GM12878 (cell line): Measurements from ENCODE around the gene TRIM68. TPM values are rescaled to one million over a fixed set of nuclear protein-coding genes. Genes with fewer than 3 reads are reported as not detected.

Experiments
- HDAC6 ChIP-seq: fragments of 200-600 bp; sonication (generic); IDR thresholded peaks from one replicate; pipeline ENCODE4 v1.8.0; 2017; ENCODE audit warnings: antibody characterized with exemption; ENCODE audit not compliant: unreplicated experiment
- SUZ12 ChIP-seq: fragments of 200-600 bp; sonication (generic); IDR thresholded peaks from one replicate; pipeline ENCODE4 v1.6.1; 2018; ENCODE audit warnings: antibody characterized with exemption, mild to moderate bottlenecking; ENCODE audit not compliant: unreplicated experiment
- ZBED1 ChIP-seq: IDR thresholded peaks from 2 replicates; pipeline ENCODE4 v1.6.1; 2016; ENCODE audit warnings: borderline replicate concordance
- ZBTB40 ChIP-seq: fragments of 450-650 bp; IDR thresholded peaks from 2 replicates; pipeline ENCODE4 v1.6.1; 2016; ENCODE audit warnings: mild to moderate bottlenecking, moderate library complexity, borderline replicate concordance
- polyA plus RNA-seq, 11 experiments: library from polyadenylated mRNA; depleted of rRNA in 4 of 11; unstranded in 6 of 11; stranded (reverse) in 5 of 11; fragments of >200 nt; fragmentation: Nextera tagmentation in 4 of 11; fragmentation: Illumina TruSeq in 1 of 11; extraction: Ambion mirVana in 4 of 11; extraction: Trizol in 1 of 11; gene quantifications; 1 replicate in 1 of 11; 2 replicates in 10 of 11; pipeline versions ENCODE4 v1.2.1 to v1.2.3, GENCODE V29; 2011 to 2016; ENCODE audit warnings: inconsistent platforms in 2 of 11, missing spikeins in 2 of 11, low read depth in 1 of 11
- total RNA-seq, 4 experiments: library from RNA; depleted of rRNA in 3 of 4; stranded (reverse); fragments of >200 nt in 3 of 4; fragmentation: Illumina TruSeq in 1 of 4; extraction: Trizol in 1 of 4; gene quantifications; 2 replicates each; pipeline versions ENCODE4 v1.2.1 to v1.2.3, GENCODE V29; 2013 to 2021
- TF ChIP-seq, protein P1 (sequence below): fragments of 450-650 bp; IDR thresholded peaks from 2 replicates; pipeline ENCODE4 v1.6.1; 2017; ENCODE audit warnings: mild to moderate bottlenecking
- TF ChIP-seq, protein P2 (sequence below): IDR thresholded peaks from 2 replicates; pipeline ENCODE4 v1.6.1; 2011; ENCODE audit warnings: low read depth, mild to moderate bottlenecking, low read length, moderate library complexity, borderline replicate concordance; ENCODE audit errors: extremely low read depth

TRIM68 gene
- total and polyA plus RNA-seq, 10 of the 15 experiments (the other 5 are each of a cell fraction or from before 2014, with no cell fraction given) = 3.3 to 13.7 (median 8.3) TPM

DNA sequence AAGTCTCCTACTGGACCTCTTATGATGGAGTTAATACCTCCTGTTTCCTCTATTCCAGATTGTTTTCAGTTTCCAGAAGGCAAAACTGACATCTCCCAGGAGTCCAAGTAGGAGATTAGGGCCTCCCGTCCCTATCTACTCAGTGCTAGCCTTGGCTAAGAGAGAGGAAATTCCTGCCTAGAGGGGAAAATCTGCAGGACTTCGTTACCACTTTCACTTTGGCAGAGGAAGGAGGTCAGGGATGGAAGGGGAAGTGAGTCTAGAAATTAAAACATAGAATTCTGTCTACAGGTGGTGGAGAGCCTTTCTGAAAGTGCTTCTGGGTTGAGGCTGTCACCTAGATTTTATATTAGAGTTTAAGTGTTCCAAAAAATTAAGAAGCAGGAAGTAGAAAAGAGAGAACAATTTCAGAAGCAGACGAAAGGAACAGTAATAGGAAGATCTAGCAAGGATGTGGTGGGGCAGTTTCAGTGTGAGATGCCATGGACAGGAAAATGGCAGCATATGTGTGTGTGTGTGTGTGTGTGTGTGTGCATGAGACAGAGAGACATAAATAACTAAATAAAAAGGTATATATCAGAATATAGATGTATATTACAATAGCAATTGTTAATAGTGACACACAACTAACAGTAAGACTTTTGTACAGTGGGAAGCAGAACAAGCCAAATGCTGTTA is 2.4 kb upstream of the TRIM68 start (continued):
- TF ChIP-seq, protein P1, sequence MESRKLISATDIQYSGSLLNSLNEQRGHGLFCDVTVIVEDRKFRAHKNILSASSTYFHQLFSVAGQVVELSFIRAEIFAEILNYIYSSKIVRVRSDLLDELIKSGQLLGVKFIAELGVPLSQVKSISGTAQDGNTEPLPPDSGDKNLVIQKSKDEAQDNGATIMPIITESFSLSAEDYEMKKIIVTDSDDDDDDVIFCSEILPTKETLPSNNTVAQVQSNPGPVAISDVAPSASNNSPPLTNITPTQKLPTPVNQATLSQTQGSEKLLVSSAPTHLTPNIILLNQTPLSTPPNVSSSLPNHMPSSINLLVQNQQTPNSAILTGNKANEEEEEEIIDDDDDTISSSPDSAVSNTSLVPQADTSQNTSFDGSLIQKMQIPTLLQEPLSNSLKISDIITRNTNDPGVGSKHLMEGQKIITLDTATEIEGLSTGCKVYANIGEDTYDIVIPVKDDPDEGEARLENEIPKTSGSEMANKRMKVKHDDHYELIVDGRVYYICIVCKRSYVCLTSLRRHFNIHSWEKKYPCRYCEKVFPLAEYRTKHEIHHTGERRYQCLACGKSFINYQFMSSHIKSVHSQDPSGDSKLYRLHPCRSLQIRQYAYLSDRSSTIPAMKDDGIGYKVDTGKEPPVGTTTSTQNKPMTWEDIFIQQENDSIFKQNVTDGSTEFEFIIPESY = no peak
- TF ChIP-seq SUZ12 = no peak
- TF ChIP-seq, protein P2, sequence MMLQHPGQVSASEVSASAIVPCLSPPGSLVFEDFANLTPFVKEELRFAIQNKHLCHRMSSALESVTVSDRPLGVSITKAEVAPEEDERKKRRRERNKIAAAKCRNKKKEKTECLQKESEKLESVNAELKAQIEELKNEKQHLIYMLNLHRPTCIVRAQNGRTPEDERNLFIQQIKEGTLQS = no peak
- TF ChIP-seq ZBTB40 = no peak
- no peak for TF ChIP-seq HDAC6
- no peak for TF ChIP-seq ZBED1
